Umbilical cord (tissue), 2 donors: ENCODE measurements around the gene PER3. TPM values are rescaled to one million over a fixed set of nuclear protein-coding genes. Genes with fewer than 3 reads are reported as not detected.

Experiments
- DNase-seq: peaks from one replicate; pipeline ENCODE4 v3.0.0-alpha.2; 2015; ENCODE audit warnings: low spot score
- total RNA-seq: library from RNA; depleted of rRNA; stranded (reverse); fragments of >200 nt; gene quantifications from one replicate; pipeline ENCODE4 v1.2.3, GENCODE V29; 2014; ENCODE audit warnings: low replicate concordance; ENCODE audit not compliant: insufficient read depth

The PER3 gene
- 4.3 TPM for total RNA-seq

- peak; percentile 97 for DNase-seq
Measured at GRCh38 chr1:7783826-7784491, at the start of gene PER3. PER3 (plus strand) TSS chr1:7784291; CDS start chr1:7784878, 587 bp downstream.

- no peak for DNase-seq
Measured at GRCh38 chr1:7738044-7738443, 46.0 kb upstream of the PER3 start.

- DNase-seq, result no peak
Measured at GRCh38 chr1:7743346-7743745, 40.7 kb upstream of the PER3 start.

- DNase-seq, result no peak
Measured at GRCh38 chr1:7744882-7745281, 39.2 kb upstream of the PER3 start.

GRCh38 chr1:7745783-7746182 lies 38.3 kb upstream of the PER3 start:
- DNase-seq, result peak; percentile 51

GRCh38 chr1:7747605-7748004 lies 36.5 kb upstream of the PER3 start:
- DNase-seq, result no peak

GRCh38 chr1:7749126-7749525 lies 35.0 kb upstream of the PER3 start:
- no peak for DNase-seq

GRCh38 chr1:7751174-7751573 lies 32.9 kb upstream of the PER3 start:
- no peak for DNase-seq

- DNase-seq, result peak; percentile 80
Measured at GRCh38 chr1:7752512-7753417, 31.3 kb upstream of the PER3 start.

GRCh38 chr1:7753641-7754040 lies 30.4 kb upstream of the PER3 start:
- no peak for DNase-seq

- DNase-seq, result no peak
Measured at GRCh38 chr1:7754234-7754633, 29.9 kb upstream of the PER3 start.

GRCh38 chr1:7755448-7755847 lies 28.6 kb upstream of the PER3 start:
- no peak for DNase-seq

- no peak for DNase-seq
Measured at GRCh38 chr1:7760245-7760644, 23.8 kb upstream of the PER3 start.

- DNase-seq, result no peak
Measured at GRCh38 chr1:7761103-7761502, 23.0 kb upstream of the PER3 start.

- no peak for DNase-seq
Measured at GRCh38 chr1:7767176-7767575, 16.9 kb upstream of the PER3 start.

- DNase-seq, result no peak
Measured at GRCh38 chr1:7768583-7768982, 15.5 kb upstream of the PER3 start.

GRCh38 chr1:7769673-7770412 lies 14.2 kb upstream of the PER3 start:
- DNase-seq, result no peak

GRCh38 chr1:7770669-7770996 lies 13.5 kb upstream of the PER3 start:
- no peak for DNase-seq

GRCh38 chr1:7770997-7771822 lies 12.9 kb upstream of the PER3 start, which contains the start of gene VAMP3:
VAMP3 (plus strand) TSS chr1:7771296; CDS start chr1:7771384, 88 bp downstream.
- DNase-seq, result peak; percentile 72

- no peak for DNase-seq
Measured at GRCh38 chr1:7771823-7772299, 12.2 kb upstream of the PER3 start.

- DNase-seq, result no peak
Measured at GRCh38 chr1:7777591-7777990, 6.5 kb upstream of the PER3 start.
